GM18868 (cell line): ENCODE results near the gene MYZAP.

Experiments
- ATAC-seq: cut with Tn5 transposase; IDR thresholded peaks from one replicate; pipeline ENCODE4 v1.9.1; 2021; ENCODE audit warnings: mild to moderate bottlenecking, moderate library complexity; ENCODE audit not compliant: unreplicated experiment

MYZAP gene

GRCh38 chr15:57655053-57655452, 63.3 kb downstream of the MYZAP start:
- ATAC-seq: no peak

DNA sequence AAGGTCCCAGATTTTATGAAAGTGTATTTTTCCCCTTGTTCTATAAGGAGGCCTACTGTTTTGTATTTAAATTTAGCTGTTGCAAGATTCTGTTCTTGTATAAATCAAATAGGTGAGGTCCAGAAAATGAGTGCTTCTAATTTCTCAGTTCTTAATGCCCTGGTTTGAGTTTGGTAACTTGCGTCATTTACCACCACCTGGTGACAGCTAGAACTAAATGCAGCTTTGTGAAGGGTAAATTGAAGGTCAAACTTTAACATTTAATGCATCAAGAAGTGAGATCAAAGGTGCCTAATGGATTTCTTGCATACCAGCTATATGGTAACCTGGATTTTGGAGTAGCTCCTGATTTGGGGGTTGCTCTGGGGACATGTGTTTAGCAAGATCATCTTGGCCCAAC, 64.1 kb downstream of the MYZAP start:
- no peak for ATAC-seq

GRCh38 chr15:57656434-57656833, 64.7 kb downstream of the MYZAP start:
- ATAC-seq: no peak

DNA sequence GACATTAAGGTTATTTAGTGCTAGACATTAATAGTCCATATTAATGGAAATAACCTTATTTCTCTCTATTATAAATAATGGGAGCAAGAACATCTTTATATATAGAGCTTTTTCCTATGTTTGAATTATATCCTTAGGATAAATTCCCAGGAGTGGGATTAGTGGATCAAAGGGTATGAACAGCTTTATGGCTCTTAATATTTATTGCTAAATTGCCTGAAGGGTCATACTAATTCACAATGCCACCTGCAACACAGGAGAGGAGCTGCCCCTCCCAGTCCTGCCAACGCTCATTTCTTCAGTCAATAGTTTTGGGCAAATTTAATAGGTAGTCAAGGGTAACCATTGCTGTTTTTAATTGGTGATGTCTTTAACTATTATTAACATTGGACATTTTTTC, 65.9 kb downstream of the MYZAP start:
- ATAC-seq: no peak

- ATAC-seq: no peak
These were observed 70.5 kb downstream of the MYZAP start for GRCh38 chr15:57662091-57662744.

- ATAC-seq: no peak
These were observed 71.1 kb downstream of the MYZAP start for GRCh38 chr15:57662802-57663201.

DNA sequence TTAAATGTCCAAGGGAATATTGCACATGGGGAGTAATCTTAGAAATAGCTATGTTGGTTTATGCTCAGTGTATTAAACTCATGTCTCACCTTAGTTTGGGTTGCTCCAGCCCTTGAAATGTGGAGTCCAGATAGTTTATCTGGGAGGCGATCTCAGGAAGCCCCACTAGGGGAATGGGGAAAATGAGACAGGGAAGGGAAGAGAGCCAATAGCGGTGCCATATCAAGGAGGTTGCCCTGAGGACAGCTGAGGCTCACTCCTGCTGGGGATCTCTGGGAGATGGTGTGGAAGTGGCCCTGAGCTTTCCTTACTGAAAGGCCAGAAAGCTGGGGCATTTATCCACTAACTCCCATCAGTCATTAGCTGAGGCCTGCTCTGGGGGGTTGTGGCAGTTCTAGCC, 71.6 kb downstream of the MYZAP start:
- no peak for ATAC-seq

DNA sequence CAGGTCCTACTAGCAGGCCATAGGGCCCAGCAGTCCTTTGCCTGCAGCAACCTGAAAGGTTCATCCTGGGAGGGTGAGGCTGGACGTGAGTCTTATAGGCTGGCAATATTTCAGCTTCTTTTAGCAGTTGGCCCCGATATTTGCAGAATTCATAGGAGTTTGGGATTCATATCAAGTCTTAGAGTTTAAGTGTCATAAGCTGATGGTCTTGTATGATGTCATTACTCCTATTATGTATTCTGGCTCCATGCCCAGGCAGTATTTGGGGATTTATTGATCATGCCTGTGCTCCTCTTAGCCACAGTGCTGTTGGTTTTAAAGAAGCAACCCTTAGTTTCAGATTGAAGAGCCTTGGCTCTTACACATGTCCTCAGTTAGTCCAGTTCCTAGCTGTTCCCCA, 73.5 kb downstream of the MYZAP start:
- no peak for ATAC-seq

DNA sequence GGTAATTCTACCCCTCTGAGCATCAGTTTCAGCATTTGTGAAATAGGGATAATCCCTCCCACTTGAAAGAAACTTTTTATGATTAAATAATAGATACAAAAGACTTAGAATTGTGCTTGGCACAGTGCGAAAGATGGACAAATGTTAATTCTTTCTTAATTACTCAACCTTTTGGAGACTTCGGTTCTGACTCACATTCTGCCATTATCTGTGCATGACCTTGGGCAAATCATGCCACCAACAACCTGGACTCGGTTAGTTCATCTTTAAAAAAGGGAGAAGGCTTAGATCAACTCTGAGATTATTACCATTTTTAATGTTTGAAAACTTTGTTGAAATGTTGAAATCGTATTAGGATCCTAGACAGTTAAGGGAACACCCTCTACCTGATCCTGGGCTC, 74.2 kb downstream of the MYZAP start:
- ATAC-seq: no peak

GRCh38 chr15:57667171-57667849, 75.6 kb downstream of the MYZAP start:
- ATAC-seq: no peak

DNA sequence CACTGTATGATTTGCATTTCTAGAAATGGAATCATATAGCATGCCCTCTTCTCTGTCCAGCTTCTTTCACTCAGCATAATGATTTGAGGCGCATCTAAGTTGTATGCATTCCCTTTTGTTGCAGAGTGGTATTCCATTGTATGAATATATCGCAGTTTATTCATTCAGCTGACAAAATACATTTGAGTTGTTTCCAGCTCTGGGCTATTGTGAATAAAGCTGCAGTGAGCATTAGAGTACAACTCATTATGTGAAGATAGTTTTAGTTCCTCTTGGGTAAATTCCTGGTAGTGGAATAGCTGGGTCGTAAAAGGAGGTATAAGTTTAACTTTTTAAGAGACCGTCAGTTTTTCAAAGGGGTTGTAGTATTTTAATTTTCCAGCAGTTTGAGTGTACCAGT, 76.3 kb downstream of the MYZAP start:
- ATAC-seq: no peak

DNA sequence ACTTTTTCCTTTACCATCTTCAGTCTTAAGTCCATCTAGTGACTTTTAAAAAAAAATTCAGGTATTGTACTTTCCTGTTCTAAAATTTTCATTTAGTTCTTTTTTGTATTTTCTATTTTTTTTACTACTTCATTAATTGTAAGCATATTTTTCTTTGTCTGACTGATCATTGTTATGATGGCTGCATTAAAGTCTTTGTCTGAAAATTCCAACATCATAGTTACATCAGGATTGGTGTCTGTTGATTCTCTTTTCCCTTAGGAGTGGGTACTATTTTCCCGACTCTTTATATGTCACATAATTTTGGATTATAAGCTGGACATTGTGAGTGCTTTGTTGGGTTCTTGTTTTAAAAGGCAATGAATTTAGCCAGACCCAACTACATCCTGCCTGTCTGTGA, 79.9 kb downstream of the MYZAP start:
- ATAC-seq: no peak

- no peak for ATAC-seq
These were observed 83.9 kb downstream of the MYZAP start for GRCh38 chr15:57675481-57676181.

GRCh38 chr15:57676585-57676984, 84.9 kb downstream of the MYZAP start:
- ATAC-seq: no peak

DNA sequence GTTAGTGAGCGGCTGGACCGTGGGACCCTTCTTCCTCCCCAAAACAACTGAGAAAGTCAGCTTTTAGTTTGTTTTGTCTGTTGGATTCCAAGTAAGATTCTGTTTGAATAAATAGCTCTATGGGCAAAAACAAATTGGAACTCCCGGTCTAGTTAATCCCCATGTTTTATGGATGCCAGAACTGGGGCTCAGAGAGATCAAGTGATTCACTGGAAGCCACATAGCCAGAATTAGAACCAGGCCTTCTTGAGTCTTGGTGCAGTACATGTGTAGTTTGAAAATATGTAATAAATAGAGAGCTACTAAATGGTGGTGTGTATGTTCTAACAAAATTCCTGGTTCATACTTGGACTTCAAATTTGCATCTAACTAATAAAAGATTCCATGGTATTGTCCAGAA, 85.5 kb downstream of the MYZAP start:
- no peak for ATAC-seq

DNA sequence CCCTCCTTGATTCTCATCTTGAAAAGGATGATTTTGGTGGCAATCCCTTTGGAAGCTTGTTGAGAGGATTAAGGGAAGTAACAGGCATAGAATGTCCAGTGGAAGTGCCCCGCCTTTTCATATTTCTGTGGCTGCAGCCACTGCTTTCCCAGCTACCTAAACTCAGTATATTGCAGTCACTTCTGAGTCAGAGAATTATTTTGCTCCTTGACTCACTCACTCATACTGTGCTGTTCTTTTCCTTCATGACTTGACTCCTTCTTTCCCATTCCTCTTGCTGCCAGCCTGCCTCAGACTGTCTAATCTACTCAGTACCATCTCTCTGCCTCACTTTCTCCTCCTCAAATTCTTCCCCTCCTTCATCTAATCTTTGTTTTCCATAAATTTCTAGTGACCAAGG, 88.3 kb downstream of the MYZAP start:
- no peak for ATAC-seq

- ATAC-seq: no peak
These were observed 89.3 kb downstream of the MYZAP start for GRCh38 chr15:57681011-57681410.

GRCh38 chr15:57683481-57683880, 91.8 kb downstream of the MYZAP start:
- ATAC-seq: no peak

DNA sequence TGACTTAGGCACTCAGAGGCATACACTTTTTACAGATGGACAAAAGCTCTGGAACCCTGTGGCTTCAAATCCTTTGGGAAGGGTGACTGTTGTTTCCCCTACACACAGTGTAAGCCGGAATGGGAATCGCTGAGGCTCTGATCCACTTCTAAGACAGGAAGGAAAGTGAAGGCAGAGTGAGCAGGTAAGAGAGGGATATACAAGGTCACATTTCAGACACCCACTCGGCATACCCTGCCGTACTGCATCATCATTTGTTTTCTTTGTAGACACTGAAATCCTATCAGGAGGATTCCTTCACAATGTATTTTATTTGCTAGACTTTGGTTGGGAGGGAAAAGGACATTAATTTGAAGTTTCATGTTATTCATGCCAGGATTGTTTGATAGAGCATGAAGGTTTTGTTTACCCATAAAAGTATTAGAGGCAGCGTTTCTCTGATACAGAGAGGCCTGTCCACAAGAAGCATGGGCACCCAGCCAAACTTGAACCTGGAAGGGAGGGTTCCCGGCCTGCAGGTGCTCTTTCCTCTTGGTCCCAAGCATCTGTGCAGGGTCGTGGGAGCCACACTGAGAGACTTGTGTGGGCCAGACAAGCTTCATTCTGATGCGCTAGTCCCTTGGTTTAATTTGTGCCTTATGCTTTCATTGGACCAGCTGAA, 92.9 kb downstream of the MYZAP start:
- no peak for ATAC-seq

- no peak for ATAC-seq
These were observed 93.8 kb downstream of the MYZAP start for GRCh38 chr15:57685306-57686095.

- no peak for ATAC-seq
These were observed 95.0 kb downstream of the MYZAP start for GRCh38 chr15:57686657-57687056.
